ENCODE results near the gene UNC13D.
"Not testable (repeated sequence)": the region's sequence is repeated elsewhere in the genome, so short reads cannot be mapped to it uniquely, and the experiment has no call there.

The UNC13D gene

GRCh38 chr17:75843577-75844529 lies at the start of gene UNC13D:
UNC13D (minus strand) TSS chr17:75844404; CDS start chr17:75844337, 67 bp downstream.
- peak in 1 of 3 experiments; percentile 37 for DNase-seq (ENCODE audit: low read depth in 3 of 3)

DNA sequence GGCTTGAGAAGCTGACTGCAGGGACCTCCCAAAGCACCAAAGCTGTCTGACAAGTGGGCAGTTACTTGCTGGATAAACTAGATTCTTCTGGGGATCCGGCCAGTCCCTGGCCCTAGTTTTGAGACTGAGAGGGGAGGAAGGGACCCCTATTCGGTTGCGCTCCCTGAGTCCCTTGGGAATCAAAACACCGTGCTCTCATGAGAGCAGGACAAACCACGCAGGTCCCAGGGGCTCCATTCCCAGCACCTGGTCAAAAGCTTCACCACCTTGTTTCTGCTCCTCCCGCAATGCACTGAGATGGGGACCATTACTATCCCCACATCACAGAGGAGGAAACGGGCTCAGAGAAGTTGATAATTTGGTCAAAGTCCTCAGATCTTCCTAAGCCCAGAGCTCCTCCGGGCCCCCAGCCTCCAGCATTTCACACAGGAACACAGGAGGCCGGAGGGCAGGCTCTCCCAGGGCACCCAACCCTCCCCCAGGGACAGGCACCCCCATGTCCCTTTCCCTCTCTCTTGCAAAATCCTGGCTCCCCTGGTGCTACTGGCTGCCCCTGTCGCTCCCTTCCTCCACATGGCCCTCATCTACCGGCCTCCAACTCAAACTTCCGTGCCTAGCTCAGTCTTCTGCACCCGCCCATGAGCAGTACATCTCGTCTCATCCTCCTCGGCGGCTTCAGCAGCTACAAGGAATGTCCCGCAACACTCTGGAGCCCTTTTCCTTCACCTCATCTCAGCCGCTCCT lies 49.3 kb upstream of the UNC13D start:
- no peak for DNase-seq (ENCODE audit: low read depth in 3 of 3)

DNA sequence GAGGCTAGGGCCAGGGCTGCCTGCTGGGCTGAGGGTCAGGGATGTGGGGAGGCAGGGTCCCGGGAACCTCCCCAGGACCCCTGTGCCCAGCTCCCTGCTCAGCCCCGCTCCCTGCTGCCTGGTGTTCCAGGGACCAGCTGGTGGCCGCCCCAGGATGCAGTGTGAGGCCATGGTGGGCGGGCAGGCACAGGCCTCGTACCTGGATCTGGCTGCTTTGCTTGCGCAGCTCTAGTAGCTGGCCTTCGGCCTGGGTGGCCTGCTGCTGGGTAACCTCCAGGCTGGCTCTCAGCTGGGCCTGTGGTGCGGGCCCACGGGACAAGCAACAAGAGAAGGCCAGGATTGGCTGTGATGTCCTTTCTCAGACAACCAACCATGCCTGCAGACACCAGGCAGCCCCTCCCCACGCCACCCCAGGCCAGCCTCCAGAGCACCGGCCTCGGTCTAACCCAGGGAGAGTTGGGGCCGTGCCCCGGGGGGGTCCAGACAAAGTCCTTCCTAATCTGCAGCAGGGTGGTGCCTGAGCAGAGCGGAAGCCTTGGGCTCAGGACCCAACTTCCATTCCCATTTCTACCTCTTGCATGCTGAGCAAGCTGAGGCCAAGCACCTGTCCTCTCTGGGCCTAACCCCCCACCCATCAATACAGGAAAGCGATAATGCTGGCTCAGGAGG lies 48.5 kb upstream of the UNC13D start:
- DNase-seq (ENCODE audit: low read depth in 3 of 3) = no peak

DNA sequence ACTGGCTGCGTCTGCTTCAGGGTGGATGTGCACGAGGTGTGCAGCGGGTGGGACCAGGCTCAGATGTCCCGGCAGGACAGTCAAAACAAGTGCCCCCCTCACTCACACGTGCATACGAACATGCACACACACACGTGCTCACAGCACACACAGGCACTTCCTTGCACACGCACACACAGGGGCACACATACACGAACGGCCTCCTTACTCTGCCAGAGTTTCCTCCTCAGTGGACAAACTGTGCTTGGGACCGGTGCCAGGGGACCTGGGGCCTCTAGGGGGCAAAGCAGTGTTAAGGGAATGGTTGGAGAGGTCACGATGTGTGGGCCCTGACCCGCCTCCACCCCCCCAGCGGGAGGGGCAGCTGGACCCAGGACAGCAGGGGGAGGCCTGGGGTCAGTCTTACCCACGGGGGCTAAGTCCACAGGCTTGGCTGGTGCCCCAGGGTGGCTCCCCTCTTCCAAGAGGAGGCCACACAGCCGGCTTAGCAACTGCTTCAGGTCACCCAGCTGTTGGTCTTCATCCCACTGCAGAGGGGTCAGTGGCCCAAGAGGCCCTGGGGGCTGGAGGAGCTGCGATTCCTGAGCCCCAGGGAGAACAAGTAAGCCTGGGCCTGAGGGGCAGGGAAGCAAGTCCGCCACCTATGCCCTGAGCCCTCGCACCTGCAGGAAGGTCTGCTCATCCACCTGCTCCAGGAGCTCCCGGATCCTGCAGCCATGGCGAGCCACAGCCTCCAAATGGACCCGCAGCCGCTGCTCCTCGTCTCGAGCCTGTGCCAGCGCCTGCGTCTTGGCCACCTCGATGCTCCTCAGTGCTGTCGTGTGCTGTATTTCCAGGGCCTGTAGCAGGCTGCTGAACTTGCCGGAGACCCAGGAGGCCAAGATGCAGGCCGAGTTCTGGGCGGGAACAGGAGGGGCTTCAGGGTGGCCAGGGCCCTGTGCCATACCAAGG lies 47.7 kb upstream of the UNC13D start:
- no peak for DNase-seq (ENCODE audit: low read depth in 3 of 3)

DNA sequence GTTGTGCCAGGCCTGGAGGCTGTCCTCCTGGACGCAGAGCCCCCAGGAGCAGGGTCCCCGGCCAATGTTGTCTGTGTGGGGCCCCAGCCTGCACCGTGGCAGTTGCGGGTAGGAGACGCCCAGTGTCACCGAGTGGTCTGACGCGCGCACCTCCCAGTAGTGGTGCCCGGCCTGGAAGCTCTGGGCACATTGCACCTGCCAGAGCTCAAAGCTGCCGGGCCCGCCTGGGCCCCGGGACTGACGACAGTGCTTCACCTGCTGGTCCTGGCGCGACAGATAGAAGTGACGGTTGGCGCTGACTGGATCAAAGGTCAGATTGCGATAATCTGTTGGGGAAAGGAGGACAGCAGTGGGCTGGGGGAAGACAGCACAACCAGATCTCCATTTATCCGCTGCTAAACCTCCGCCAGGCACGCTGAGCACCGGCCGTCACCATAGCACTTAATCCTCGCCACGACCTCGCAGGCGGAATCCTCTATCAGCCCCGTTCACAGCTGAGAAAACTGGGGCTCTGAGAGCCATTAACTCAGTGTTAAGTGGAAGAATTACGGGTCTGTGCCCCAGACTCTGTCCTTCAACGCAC lies 46.9 kb upstream of the UNC13D start:
- no peak for DNase-seq (ENCODE audit: low read depth in 3 of 3)

GRCh38 chr17:75889454-75889853 lies 45.2 kb upstream of the UNC13D start:
- no peak for DNase-seq (ENCODE audit: low read depth in 3 of 3)

DNA sequence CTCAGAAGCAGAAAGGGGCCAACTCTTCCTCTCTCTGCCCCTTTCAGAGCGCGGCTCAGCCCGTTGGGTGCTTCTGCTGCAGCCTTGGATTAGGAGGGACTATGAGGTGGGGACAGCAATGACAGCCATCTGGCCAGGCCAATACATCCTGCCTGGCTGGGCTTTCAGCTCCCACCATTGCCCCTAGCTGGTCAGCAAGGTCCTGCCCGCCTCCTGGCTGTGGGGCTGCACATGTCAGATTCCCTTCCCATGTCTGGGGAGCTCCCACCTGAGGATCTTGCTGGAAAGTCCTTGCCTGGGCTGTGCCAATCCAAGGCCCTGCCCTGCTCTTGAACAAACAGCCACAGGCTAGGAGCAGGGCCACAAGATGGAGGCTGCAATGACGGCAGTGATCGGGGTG lies 44.3 kb upstream of the UNC13D start:
- no peak for DNase-seq (ENCODE audit: low read depth in 3 of 3)

GRCh38 chr17:75885860-75886259 lies 41.7 kb upstream of the UNC13D start:
- DNase-seq (ENCODE audit: low read depth in 3 of 3) = not testable (repeated sequence)

DNA sequence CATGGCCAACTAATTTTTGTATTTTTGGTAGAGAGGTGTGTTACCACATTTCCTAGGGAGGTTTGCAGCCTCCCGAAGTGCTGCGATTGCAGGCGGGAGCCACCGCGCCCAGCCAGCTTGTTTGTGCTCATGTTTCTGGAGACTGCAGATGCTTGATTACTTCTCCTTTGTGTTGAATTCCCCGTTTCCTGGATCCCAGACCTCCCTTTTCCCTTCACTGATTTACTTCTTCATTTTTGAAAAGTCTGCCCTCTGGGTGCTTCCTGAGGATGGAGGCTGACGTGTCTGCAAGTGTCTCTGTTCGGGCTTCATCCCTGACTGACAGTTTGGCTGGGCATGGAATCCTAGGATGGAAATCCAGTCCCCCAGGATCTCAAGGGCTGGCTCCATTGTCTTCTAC lies 41.2 kb upstream of the UNC13D start:
- no peak for DNase-seq (ENCODE audit: low read depth in 3 of 3)

- DNase-seq (ENCODE audit: low read depth in 3 of 3) = no peak
Observed at GRCh38 chr17:75881678-75882454, 37.7 kb upstream of the UNC13D start.

DNA sequence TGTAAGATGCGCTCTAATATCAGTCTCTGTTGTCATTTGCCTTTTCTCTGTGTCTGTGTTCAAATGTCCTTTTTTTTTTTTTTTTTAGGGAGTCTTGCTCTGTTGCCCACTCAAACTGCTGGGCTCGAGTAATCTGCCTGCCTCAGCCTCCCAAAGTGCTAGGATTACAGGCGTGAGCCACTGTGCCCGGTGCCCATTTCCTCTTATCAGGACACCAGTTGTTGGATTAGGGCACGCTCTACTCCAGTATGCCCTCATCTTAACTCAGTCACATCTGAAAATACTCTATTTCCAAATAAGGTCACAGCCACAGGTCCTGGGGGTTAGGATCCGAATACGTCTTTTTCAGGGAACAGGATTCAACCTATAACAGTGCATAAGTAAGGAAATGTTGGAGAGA lies 36.1 kb upstream of the UNC13D start:
- DNase-seq (ENCODE audit: low read depth in 3 of 3) = no peak

GRCh38 chr17:75878174-75878998 lies 34.2 kb upstream of the UNC13D start, which contains the start of gene TRIM47:
TRIM47 (minus strand) TSS chr17:75878581; CDS start chr17:75878548, 33 bp downstream.
- no peak for DNase-seq (ENCODE audit: low read depth in 3 of 3)

- DNase-seq (ENCODE audit: low read depth in 3 of 3) = peak; percentile 50 to 60 (median 52)
Observed at GRCh38 chr17:75877752-75878173, 33.6 kb upstream of the UNC13D start.

DNA sequence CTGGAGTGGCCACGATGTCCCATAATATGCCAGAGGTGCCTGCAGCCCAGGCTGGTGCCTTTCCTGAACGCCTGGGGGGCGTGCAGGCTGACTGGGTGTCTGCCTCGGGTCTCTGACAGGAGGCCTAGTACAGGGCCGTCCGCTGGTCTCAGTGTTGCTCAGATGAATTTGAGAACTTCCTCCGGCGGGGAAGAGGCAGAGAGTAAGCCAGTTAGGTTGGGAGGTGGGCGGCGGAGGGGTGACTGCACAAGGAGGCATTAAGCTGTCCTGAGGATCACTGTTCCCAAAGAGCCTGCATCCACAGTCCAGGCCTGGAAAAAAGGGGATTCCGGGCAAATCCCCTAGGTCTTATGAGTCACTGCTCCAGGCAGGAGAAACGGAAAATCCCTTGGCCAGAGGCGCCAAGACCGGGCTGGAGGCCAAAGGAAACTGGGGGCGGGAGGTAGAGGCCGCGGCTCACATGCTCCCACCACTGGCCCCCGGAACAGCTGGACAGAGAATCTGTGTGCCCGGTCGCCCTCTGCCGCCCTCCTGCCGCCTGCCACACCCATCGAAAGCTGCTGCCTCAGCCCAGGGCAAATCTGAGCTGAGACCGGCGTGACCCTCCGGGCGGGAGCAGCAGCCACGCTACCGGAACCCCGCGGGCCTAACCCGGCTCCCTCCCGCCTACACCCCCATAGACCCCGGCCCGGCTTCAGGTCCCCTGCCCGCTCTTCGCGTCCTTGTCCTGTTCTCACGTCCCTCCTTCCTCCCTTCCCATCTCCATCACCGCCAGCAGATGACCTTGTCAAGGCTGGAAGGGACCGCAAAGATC lies 32.9 kb upstream of the UNC13D start:
- no peak for DNase-seq (ENCODE audit: low read depth in 3 of 3)

- peak; percentile 33 to 57 (median 48) for DNase-seq (ENCODE audit: low read depth in 3 of 3)
Observed at GRCh38 chr17:75876190-75876937, 32.2 kb upstream of the UNC13D start.

DNA sequence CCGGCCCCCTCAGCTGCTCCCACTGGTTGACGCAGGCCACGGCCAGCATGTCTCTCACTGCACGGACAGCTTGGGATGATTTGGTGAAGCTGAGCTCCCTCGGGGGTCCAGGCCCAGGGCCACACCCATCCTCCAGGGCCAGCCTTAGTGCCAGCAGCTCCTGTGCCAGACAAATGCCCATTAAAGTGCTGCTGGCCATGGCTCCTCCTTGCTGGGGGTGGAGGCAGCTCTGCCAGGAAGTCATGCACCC lies 31.7 kb upstream of the UNC13D start:
- no peak for DNase-seq (ENCODE audit: low read depth in 3 of 3)

- no peak for DNase-seq (ENCODE audit: low read depth in 3 of 3)
Observed at GRCh38 chr17:75875182-75875939, 31.2 kb upstream of the UNC13D start.

Data from stimulated activated CD4-positive, alpha-beta T cell treated with anti-CD3 and anti-CD28 coated beads, TNF-alpha, amount 100 ng/mL, for 4 hours (primary cell).